Pancreas (tissue), 10 donors: ENCODE results near the gene KDR. TPM values are rescaled to one million over a fixed set of nuclear protein-coding genes. Genes with fewer than 3 reads are reported as not detected.

Experiments
- ATAC-seq, 4 donors: fragments of 200-7000 bp; cut with Tn5 transposase; one replicate each; pipeline versions ENCODE4 v1.8.0 to v1.9.1; 2020; ENCODE audit warnings: mild to moderate bottlenecking in 4 of 4, moderate library complexity in 4 of 4
- DNase-seq, 6 donors: peaks; one replicate each; pipeline ENCODE4 v3.0.0-alpha.2; 2020
- FAIRE-seq: peaks from 2 replicates; lab custom pipeline; 2012; peaks lifted over from hg19 to GRCh38; lab: Jason Lieb, UNC
- H3K27ac ChIP-seq, 4 donors: fragments of 200-600 bp; sonication (generic); 1 replicate in 3 of 4; 2 replicates in 1 of 4; pipeline versions ENCODE4 v1.5.0 to v1.8.0; 2020
- H3K27me3 ChIP-seq, 4 donors: fragments of 200-600 bp; one replicate each; pipeline ENCODE4 v1.8.0; 2021
- H3K36me3 ChIP-seq, 3 donors: fragments of 200-600 bp; sonication (generic) in 1 of 3; one replicate each; pipeline versions ENCODE4 v1.5.0 to v1.8.0; 2020 to 2021
- H3K4me1 ChIP-seq, 3 donors: fragments of 200-600 bp; one replicate each; pipeline ENCODE4 v1.8.0; 2021
- H3K4me3 ChIP-seq, 4 donors: fragments of 200-600 bp; sonication (generic) in 2 of 4; one replicate each; pipeline versions ENCODE4 v1.5.0 to v1.8.0; 2020 to 2021
- H3K9me3 ChIP-seq, 4 donors: fragments of 200-600 bp; one replicate each; pipeline ENCODE4 v1.8.0; 2021
- CTCF ChIP-seq, 4 donors: fragments of 200-600 bp; sonication (generic) in 3 of 4; IDR thresholded peaks; one replicate each; pipeline versions ENCODE4 v1.5.0 to v1.8.0; 2021; ENCODE audit warnings: antibody characterized with exemption in 4 of 4
- WGBS, 2 donors: extraction: QIAGEN DNeasy Blood & Tissue Kit; methylation state at CpG; one replicate each; pipeline ENCODE4 v1.1.7; 2013; 5-methylcytosine and 5-hydroxymethylcytosine counted together
- intact Hi-C, 3 donors: fragments of 100-400 bp; cut with DNase I; formaldehyde crosslinking; loops; one replicate each; pipeline versions ENCODE4 v1.11.1 to v1.14.2; 2022
- polyA plus RNA-seq, 2 donors: library from polyadenylated mRNA; stranded (reverse); fragments of 200-250 nt; gene quantifications; one replicate each; pipeline ENCODE4 v1.2.3, GENCODE V29; 2013
- total RNA-seq, 6 donors: library from RNA; stranded (reverse); fragmentation: NEBNext Ultra II Directional in 4 of 6; extraction: Animal tissue kit (Norgen Biotek cat#: 25700) in 4 of 6; gene quantifications; one replicate each; pipeline versions ENCODE4 v1.2.1 to v1.2.4, GENCODE V29; 2021 to 2023
- donor health status: healthy with polysubstance abuse.
- donor health status: DM: no; HTN: no; CAD: no; lungs with moderate emphysema.
- donor health status: DM: no; HTN: no; CAD: no.
- donor health status: control.
- donor health status: control.
- donor health status: Bipolar disorder and iron deficiency.
- donor health status: DM: yes; HTN: yes; CAD: no.
- donor health status: DM: no; HTN: no; CAD: no.
- donor health status: DM: no; HTN: no; CAD: no.
- donor health status: DM: yes; HTN: yes; CAD: no.

Gene KDR
- total and polyA plus RNA-seq, 8 donors, result 1.6 to 9.1 (median 4.8) TPM

GRCh38 chr4:55111601-55112000 is 13.8 kb downstream of the KDR start:
- intact Hi-C loops, result no loop called here
- no peaks in the 10 kb centered on the region for H3K4me1 ChIP-seq
- no peak for ATAC-seq
- FAIRE-seq, result no peak
- 41 to 44% methylated on average over 1 of the region's 1 CpG for WGBS, 2 donors
- no peak for TF ChIP-seq CTCF (IDR thresholded peaks at IDR 0.05)
- H3K9me3 ChIP-seq, result no peaks in the 10 kb centered on the region
- no peak overlapping the region for H3K4me3 ChIP-seq
- H3K36me3 ChIP-seq, result no peaks in the 10 kb centered on the region
- no peaks in the 10 kb centered on the region for H3K27me3 ChIP-seq
- no peak overlapping the region for H3K27ac ChIP-seq
- no peak for DNase-seq

DNA sequence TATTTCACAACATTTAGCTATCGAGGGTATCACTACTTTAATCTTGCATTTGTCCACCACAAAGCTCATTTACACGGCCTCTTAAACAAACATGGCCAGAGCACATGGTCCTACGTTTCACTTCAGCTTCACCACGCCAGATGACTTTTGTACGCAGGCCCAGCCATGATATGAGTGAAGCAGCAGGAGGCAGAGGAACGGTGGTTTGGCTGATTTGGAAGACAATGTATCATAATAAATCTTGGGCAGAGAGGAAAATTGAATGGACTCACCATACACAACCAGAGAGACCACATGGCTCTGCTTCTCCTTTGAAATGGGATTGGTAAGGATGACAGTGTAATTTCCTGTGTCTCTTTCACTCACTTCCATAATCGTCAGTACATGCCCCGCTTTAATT is 15.3 kb downstream of the KDR start:
- Histone ChIP-seq H3K4me3 (no peak overlapping the region), H3K9me3 (no peaks in the 10 kb centered on the region), H3K36me3 (no peaks in the 10 kb centered on the region), H3K4me1 (no peaks in the 10 kb centered on the region), H3K27me3 (no peaks in the 10 kb centered on the region), H3K27ac (no peak overlapping the region)
- DNase-seq (no peak), ATAC-seq (no peak), FAIRE-seq (no peak)
- WGBS, 2 donors, result 34 to 46% methylated on average over 8 of the region's 8 CpGs
- intact Hi-C loops, result no loop called here
- TF ChIP-seq CTCF (IDR thresholded peaks at IDR 0.05), result no peak

DNA sequence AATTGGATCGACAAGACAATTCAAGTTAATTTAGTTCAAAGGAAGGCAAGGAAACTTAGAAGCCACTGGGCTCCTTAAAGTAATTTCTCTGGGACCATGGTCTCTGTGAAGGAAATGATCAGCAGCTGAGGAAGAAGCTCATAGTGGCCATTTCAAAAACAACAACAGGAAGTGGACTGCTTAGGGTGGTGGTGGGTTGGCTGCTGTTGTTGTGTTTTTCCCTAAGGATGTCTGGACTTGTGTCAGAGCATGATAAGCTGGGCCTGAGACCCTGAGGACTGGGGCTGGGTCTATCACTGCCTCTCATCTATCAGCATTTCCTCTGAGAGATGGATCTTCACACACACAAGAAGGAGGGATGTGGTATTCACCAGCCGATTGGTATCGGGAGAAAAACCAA is 18.3 kb downstream of the KDR start:
- WGBS, 2 donors, result 51 to 65% methylated on average over 3 of the region's 3 CpGs
- FAIRE-seq, result no peak
- no peak for TF ChIP-seq CTCF (IDR thresholded peaks at IDR 0.05)
- no peaks in the 10 kb centered on the region for H3K4me1 ChIP-seq
- H3K9me3 ChIP-seq, result no peaks in the 10 kb centered on the region
- no peak for DNase-seq
- H3K36me3 ChIP-seq, result no peaks in the 10 kb centered on the region
- intact Hi-C loops, result no loop called here
- H3K27me3 ChIP-seq, result no peaks in the 10 kb centered on the region
- ATAC-seq, result no peak
- H3K4me3 ChIP-seq, result no peak overlapping the region
- H3K27ac ChIP-seq, result no peak overlapping the region

GRCh38 chr4:55103224-55103623 is 22.2 kb downstream of the KDR start:
- 69 to 90% methylated on average over 3 of the region's 3 CpGs for WGBS, 2 donors
- H3K36me3 ChIP-seq, result no peaks in the 10 kb centered on the region

GRCh38 chr4:55099816-55100215 is 25.6 kb downstream of the KDR start:
- no peak for FAIRE-seq
- no peak overlapping the region for H3K27ac ChIP-seq
- no peaks in the 10 kb centered on the region for H3K36me3 ChIP-seq
- H3K4me1 ChIP-seq, result no peaks in the 10 kb centered on the region
- intact Hi-C loops, result no loop called here
- no peaks in the 10 kb centered on the region for H3K9me3 ChIP-seq
- H3K27me3 ChIP-seq, result no peaks in the 10 kb centered on the region
- ATAC-seq, result no peak
- H3K4me3 ChIP-seq, result no peak overlapping the region
- WGBS, 2 donors, result 82 to 83% methylated on average over 4 of the region's 4 CpGs
- TF ChIP-seq CTCF (IDR thresholded peaks at IDR 0.05), result no peak
- DNase-seq, result no peak

More at GRCh38 chr4:55103224-55103623, 22.2 kb downstream of the KDR start:
- no peaks in the 10 kb centered on the region for H3K9me3 ChIP-seq
- TF ChIP-seq CTCF (IDR thresholded peaks at IDR 0.05), result no peak
- H3K27me3 ChIP-seq, result no peaks in the 10 kb centered on the region
- no peak overlapping the region for H3K27ac ChIP-seq
- ATAC-seq (no peak), FAIRE-seq (no peak), DNase-seq (no peak)
- no peak overlapping the region for H3K4me3 ChIP-seq
- no peaks in the 10 kb centered on the region for H3K4me1 ChIP-seq
- intact Hi-C loops, result no loop called here
